AG20443 (cell line): Measurements from ENCODE around the gene MOB3C.
A peak's percentile ranks its signal among the peaks of the same experiment; 100 is the strongest.
"Not testable (repeated sequence)": the region's sequence is repeated elsewhere in the genome, so short reads cannot be mapped to it uniquely, and the experiment has no call there.

Experiments
- DNase-seq: peaks from one replicate; pipeline ENCODE4 v3.0.0; 2012; ENCODE audit warnings: low spot score, mixed read lengths

The MOB3C gene

DNA sequence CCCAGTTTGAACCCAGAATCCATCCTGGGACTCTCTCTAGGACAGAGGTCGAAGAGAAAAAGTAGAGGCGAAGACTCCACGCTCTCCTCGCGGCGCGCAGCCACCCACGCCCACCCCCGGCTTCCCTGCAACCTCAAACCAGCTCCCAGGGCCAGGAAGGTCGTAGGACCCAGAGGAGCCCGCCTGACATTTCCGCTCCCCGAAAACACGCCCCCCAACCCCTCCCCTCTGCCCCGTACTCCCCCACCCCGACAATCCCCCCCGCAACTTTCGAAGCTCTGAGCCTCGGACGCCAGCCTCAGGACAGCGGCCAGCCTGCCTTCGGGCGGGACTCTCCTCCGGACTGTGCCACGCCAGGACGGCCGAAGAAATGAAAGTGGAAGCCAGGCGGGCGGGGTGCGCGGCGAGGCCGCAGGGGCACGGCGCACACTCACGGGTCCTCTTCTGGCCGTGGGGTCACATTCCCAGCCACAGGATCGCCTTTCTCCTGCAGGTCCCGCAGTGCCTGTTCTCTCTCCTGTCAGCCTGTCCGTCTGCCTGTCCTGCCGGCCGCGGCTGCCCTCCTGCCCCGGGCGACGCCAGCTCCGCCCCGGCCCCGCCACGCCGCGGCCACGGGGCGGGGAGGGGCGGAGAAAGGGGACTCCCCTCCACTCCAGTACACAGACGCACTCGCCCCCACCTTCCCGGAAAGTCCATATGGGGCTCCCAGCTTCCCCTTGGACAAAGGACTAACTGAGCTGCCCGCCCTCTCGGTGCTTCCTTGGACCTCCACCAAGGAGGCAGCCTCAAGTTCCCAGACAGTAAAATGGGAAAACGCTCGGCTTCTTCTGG is at the start of gene MOB3C:
TSS of gene MOB3C (minus strand) at position 535 of the 831 bp plus-strand sequence. CDS start 3,490 bp downstream, outside the sequence.
- DNase-seq: peak; percentile 94

DNA sequence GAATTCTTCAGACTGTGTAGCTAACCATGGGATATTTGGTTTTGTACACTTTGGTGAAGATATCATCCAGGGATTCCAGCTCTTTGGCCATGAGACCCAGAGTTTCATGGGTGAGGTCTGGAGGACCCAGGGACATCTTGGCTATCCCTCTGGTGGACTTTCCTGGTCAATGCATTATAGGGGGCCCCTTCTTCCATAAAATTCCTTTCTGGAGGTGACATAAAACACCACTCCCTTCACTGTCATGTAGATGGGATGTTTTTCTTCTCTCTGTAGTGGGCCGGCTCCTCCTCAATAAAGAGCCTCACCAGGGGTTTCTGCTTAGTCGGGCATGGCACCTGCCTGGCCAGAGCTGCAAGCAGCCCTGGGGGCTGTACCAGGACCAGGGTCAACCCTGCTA is 49.4 kb upstream of the MOB3C start:
- DNase-seq: no peak

DNA sequence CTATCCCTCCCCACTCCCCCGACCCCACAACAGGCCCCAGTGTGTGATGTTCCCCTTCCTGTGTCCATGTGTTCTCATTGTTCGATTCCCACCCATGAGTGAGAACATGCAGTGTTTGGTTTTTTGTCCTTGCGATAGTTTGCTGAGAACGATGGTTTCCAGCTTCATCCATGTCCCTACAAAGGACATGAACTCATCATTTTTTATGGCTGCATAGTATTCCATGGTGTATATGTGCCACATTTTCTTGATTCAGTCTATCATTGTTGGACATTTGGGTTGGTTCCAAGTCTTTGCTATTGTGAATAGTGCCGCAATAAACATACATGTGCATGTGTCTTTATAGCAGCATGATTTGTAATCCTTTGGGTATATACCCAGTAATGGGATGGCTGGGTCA is 46.3 kb upstream of the MOB3C start:
- not testable (repeated sequence) for DNase-seq

DNA sequence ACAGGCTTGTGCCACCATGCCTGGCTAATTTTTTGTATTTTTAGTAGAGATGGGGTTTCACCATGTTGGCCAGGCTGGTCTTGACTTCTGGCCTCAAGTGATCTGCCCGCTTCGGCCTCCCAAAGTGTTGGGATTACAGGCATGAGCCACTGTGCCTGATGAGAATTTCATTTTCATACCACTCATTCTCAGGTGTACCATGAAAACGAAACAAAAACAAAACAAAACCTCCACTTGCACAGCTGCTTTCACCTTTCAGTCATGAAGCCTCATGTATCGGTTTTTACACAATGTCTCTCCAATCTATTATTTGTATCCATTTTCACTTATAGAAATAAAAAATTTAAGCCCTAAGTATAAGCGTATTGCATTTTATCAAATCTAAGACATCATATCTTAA is 43.5 kb upstream of the MOB3C start:
- DNase-seq: not testable (repeated sequence)

DNA sequence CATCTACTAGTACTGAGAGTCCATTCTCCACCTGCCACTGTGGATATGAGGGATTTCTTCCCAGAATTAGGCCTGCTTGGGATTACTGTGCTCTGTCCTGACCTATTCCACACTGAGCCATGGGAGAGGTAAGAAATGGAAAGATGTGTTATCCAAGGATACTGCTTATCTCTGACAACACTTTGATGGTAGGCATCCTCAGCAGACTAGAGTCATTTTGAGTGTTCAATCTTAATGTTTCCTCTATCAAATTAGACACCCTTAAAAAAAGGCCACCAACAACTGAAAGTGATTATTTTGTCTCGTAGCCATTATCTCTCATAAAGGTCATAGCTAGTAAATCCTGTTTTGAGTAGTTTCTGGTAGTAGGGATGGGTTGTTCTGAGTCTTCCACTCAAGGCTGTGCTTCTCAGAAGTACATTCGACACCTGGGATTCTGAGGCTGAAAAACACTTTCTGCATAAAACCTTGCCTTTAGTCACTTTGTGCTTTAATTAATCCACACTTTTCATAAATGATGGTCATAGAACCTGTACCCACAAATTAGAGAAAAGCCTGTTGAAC is 42.8 kb upstream of the MOB3C start:
- no peak for DNase-seq

DNA sequence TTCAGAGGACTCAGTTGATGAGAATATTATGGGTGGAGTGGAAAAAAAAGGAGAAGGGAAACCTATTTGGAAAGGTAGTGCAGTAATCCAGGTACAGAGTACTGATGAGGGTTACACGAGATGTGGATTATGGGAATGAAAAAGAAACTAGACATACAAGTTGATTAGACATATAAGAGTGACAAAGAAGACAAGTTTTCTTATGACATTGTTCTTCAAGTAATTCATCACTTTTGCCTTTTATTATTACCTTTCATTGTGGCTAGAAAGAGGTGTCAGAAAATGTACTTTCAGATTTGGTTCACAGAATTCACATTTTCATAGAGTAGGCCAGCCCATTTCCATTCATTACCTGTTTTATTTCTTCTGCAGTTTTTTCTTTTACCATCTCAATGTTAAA is 41.2 kb upstream of the MOB3C start:
- DNase-seq: no peak

DNA sequence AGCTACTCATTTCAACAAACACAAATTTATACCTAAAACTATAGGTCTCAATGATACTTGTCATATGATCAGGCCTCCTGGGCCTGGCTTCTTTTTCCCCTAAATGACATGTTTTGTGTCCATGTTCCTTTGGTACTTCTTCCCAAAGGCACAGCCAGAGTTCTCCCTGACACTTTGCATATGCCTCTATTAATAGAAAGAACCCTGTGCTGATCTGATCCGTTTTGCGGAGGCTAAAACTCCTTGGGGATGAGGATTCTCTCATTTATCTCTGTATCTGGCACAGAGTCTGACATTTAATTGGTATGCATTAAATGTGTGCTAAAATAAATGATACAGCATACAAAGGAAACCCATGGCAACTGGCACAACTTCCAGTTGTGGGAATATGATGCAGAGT is 40.0 kb upstream of the MOB3C start:
- DNase-seq: no peak

DNA sequence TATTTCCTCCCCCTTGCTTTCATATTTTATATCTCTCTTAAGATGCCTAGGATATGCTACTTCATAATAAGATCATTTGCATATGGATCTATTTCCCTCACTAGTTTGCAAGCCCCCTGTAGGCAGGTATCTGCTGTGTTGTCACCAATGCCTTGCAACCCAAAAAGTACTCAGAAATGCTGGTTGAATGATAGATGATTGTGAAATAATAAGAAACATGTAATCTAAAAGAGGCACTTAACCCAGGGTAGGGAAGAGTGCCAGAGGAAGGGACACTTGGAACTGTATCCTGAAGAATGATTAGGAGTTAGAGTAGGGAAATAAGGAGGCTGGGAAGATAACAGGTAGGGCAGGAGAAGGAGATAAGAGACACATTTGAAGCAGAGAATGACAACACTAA is 39.2 kb upstream of the MOB3C start:
- DNase-seq: no peak

DNA sequence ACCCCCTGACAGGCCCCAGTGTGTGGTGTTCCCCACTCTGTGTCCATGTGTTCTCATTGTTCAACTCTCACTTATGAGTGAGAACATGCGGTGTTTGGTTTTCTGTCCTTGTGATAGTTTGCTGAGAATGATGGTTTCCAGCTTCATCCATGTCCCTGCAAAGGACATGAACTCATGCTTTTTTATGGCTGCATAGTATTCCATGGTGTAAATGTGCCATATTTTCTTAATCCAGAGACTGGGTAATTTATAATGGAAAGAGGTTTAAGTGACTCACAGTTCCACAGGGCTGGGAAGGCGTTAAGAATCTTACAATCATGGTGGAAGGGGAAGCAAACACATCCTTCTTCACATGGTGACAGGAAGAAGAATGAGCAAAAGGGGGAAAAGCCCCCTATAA is 38.1 kb upstream of the MOB3C start:
- not testable (repeated sequence) for DNase-seq

DNA sequence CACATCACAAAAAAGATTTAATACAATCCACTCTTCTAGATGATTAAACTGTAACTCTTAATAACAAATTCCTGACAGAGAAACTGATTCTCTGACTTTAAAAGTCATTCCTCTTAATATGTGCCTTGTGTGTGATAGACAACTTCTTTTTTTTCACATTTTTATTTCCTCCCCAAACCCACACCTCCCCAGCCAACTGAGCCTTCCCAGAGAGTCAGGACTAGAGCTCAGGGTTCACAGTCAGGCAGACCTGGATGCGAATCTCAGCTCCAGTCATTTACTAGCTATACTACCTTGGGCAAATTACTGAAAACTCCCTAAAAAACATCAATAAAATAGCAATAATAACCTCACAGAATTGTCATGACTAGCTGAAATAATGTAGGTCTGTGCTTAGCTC is 37.4 kb upstream of the MOB3C start:
- no peak for DNase-seq

DNA sequence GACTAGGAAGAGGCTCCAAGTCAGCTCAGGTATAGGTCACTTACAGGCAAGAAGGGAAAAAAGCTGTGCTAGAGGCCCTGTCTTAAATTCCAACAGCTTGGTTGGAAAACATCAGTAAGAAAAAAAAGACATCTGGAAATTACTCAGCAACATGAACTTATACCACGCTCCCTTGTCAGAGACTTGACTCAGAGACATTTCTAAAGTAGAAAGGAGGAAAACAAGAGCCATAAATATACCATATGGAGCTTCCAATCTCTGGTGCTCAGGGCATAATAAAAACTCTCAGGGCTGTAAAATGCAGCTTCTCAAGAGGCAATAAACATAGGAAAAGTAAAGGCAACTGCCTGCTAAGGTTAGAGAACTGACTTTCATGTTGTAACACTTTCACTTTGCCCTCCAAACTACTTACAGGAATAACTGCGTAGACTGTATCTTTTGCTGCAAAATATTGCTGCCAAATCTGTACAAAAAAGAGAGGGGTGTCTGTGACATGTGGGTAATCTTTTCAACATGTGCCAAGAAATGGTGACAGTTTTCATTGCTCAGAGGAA is 36.9 kb upstream of the MOB3C start:
- peak; percentile 24 for DNase-seq

DNA sequence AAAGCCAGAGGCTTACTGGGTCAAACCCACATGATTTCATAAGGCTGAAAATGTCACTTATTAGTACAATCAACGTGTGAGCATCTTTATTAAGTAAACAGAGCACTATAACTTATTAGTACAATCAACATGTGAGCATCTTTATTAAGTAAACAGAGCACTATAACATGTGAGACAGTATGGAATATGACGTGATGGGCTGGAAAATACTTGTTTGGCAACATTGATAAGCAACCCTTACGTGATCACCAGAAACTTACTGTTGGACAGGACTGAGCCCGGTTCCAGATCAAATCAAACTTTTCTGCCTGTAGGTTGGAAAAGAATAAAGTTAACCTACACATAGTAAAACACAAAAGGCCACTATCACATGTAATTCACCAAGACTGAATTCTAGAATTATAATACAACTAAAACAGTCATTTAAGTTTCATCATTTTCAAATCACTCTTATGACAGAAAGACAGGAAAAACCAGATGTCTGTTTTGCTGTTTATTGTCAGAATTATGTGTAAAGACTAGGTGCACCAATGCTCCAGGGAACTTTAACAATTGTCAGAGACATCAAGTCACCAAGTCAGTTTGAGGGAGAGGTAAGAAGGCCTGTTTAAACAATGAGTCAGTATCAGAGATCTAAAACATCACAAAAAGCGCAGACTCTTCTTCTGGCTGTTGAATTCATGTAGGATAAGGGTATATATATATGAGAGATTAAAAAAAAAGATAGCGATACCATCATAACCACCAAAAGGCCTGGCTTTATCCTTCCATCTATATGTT is 35.9 kb upstream of the MOB3C start:
- DNase-seq: no peak

DNA sequence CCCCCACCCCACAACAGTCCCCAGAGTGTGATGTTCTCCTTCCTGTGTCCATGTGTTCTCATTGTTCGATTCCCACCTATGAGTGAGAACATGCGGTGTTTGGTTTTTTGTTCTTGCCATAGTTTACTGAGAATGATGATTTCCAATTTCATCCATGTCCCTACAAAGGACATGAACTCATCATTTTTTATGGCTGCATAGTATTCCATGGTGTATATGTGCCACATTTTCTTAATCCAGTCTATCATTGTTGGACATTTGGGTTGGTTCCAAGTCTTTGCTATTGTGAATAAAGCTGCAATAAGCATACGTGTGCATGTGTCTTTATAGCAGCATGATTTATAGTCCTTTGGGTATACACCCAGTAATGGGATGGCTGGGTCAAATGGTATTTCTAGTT is 34.5 kb upstream of the MOB3C start:
- DNase-seq: not testable (repeated sequence)

DNA sequence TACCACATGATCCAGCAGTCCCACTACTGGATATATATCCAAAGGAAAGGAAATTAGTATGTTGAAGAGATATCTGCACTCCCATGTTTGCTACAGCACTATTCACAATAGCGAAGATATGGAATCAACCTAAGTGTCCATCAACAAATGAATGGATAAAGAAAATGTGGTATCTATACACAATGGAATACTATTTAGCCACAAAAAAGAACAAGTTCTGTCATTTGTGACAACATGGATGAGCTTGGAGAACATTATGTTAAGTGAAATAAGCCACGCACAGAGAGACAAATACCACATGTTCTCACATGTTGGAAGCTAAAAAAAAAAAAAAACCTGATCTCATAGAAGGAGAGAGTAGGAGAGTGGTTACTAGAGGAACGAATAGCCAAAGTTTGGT is 33.9 kb upstream of the MOB3C start:
- no peak for DNase-seq

DNA sequence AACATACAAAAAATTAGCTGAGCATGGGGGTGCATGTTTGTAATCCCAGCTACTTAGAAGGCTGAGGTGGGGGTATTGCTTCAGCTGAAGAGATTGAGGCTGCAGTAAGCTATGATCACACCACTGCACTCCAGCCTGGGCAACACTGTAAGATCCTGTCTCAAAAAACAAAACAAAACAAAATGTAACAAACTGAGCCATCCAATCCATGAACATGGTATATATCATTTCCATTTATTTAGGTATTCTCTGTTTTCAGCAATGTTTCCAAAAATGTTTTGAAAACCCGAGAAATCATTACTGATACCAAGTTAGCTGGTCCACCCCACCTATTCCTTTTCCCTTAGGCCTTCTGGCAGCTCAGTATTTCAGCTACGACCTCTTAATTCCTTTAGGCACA is 33.2 kb upstream of the MOB3C start:
- no peak for DNase-seq

DNA sequence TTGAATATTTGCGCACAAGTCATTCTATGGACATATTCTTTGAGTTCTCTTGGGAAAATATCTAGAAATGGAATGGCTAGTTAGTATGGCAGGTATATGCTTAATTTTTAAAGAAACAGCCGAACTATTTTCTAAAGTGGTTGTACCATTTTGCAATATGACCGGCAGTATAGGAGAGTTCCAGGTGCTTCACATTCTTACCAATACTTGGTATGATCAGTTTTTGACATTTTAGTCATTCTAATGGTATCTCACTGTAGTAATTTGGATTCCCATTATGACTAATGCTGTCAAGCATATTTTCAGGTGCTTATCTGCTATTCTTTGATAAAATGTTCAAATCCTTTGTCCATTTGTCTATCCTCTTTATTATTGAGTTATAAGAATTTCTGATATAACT is 31.0 kb upstream of the MOB3C start:
- DNase-seq: no peak

DNA sequence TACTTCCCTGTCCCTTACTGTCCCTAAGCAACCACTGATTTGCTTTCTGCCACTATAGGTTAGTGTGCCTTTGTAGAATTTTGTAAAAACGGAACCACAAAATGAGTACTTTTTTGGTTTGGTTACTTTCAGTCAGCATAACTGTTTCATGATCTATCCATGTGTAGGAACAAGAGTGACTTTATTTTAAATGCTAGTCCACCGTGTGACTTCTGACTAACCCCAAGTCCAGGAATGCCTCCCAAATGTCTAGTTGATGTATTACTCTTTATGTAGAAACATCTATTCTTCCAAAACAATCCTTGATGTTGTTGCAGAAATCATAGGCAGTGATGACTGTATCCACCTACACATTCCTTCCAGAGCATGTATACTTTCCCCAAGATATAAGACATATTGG is 30.2 kb upstream of the MOB3C start:
- DNase-seq: no peak

DNA sequence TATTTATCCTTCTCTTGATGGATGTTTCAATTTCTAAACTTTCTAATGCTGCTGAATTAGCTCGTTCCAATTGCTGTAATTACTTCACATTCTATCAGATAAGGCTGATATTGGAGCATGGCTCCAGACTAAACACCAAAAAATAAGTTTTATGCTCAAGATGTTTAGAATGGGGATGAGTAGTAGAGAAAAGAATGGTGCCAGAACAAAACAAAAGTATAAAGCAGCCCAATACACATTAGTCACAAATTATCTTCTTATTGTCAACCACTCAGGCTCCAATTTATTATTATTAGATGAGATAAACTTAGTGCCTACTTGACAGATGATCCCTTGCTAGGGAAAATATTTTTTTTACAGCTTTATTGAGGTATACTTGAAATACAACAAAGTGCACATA is 29.7 kb upstream of the MOB3C start:
- DNase-seq: no peak

DNA sequence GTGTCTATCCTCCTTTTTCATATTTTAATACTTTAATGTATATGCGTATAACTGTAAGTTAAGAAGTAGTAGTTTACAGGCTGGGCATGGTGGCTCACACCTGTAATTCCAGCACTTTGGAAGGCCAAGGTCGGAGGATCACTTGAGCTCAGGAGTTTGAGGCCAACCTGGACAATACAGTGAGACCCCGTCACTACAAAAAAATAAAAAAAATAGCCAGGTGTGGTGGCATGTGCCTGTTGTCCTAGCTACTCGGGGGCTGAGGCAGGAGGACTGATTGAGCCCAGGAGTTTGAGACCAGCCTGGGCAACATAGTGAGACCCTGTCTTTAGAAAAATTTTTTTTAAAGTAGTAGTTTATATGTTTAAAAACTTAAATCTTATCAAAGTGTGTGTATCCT is 29.2 kb upstream of the MOB3C start:
- no peak for DNase-seq

DNA sequence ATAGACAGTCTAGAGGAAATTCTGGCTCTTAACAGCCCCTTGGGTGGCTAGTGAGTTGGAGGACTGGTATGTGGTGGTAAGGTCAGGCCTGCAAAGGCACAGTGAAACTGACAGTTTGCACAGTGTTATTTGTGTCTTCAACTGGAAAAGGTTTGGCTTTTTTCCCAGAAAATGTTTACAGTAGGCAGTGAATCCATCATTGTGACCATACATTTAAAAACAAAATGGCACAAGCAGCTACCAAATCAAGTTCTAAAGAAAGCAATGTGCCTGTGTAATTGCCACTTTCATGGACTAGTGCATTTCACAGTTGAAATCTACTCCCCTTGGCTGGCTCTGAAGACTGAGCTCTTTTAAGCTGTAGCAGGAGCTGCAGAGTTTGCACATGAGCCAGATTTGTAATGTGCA is 26.8 kb upstream of the MOB3C start:
- peak; percentile 76 for DNase-seq

DNA sequence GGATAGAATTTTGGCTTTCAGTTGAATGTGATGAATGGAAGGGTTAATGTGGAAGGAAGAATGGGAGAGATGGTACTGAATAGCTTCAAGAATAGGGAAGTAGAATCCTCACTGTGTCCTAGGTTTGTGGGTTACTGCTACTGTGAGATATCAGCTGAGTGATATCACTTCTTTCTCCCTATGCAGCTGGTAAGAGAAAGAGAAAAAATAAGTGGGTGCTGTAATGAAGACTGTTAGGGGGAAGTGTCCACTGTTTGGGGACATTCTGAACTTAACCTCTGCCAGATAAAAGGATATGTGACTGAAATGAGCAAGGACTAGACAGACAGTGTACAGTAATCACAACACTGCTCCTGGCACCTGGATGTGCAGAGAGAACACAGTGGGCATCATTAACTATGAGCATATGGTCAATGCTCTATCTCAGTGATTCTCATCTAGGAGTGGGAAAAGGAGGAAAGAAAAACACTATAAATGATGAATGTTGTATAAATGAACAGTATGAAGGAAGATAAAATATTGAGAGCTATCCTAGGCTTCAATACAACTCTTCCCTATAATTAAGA is 25.6 kb upstream of the MOB3C start:
- no peak for DNase-seq

DNA sequence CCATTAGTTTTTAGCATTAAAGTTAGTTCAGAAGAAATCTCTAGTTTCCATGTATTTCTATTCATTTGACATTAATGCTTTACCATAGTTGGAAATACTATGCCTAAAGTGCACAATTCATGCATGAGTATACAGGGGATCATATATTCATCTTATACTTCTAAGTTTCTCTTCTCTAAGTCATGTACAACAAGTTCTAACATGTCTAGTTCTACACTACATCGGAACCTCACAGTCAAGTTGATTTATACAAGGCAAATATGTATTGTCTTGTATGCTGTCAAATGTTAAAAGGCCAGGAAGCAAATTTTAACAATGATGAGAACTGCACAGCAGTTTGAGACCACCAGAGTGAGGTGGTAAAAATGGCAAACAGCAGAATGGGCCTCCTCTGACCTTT is 22.9 kb upstream of the MOB3C start:
- DNase-seq: no peak
